Chondrocyte (in vitro differentiated cells): ENCODE measurements around the gene CDRT15. TPM values are rescaled to one million over a fixed set of nuclear protein-coding genes. Genes with fewer than 3 reads are reported as not detected.

Experiments
- DNase-seq: peaks from one replicate; pipeline ENCODE4 v3.0.0; 2021; ENCODE audit warnings: mixed read lengths, low spot score
- H3K27ac Mint-ChIP-seq: one replicate; pipeline ENCODE4 v1.8.0; 2021; ENCODE audit warnings: mild to moderate bottlenecking, moderate library complexity, mixed read lengths; ENCODE audit not compliant: unreplicated experiment
- H3K27me3 Mint-ChIP-seq: 2 replicates; pipeline ENCODE4 v1.8.0; 2021; ENCODE audit warnings: low read depth, mixed read lengths
- H3K36me3 Mint-ChIP-seq: 2 replicates; pipeline ENCODE4 v1.8.0; 2021; ENCODE audit warnings: low read depth, mixed read lengths
- H3K4me1 Mint-ChIP-seq: 2 replicates; pipeline ENCODE4 v1.8.0; 2021; ENCODE audit warnings: low read depth, mild to moderate bottlenecking, mixed read lengths
- H3K4me3 Mint-ChIP-seq: one replicate; pipeline ENCODE4 v1.8.0; 2021; ENCODE audit warnings: mild to moderate bottlenecking, moderate library complexity, mixed read lengths; ENCODE audit not compliant: unreplicated experiment
- H3K9me3 Mint-ChIP-seq: 2 replicates; pipeline ENCODE4 v1.8.0; 2021; ENCODE audit warnings: low read depth, mixed read lengths
- total RNA-seq: library from RNA; stranded (reverse); gene quantifications from 3 replicates; pipeline ENCODE4 v1.2.1, GENCODE V29; 2021
- TF ChIP-seq, protein P1 (sequence below): fragments of 200-600 bp; sonication (generic); IDR thresholded peaks from 2 replicates; pipeline ENCODE4 v1.5.0; 2021; ENCODE audit warnings: antibody characterized with exemption, mild to moderate bottlenecking, moderate library complexity

CDRT15 gene
- total RNA-seq, 1 donor from 2014 or later = not detected

DNA sequence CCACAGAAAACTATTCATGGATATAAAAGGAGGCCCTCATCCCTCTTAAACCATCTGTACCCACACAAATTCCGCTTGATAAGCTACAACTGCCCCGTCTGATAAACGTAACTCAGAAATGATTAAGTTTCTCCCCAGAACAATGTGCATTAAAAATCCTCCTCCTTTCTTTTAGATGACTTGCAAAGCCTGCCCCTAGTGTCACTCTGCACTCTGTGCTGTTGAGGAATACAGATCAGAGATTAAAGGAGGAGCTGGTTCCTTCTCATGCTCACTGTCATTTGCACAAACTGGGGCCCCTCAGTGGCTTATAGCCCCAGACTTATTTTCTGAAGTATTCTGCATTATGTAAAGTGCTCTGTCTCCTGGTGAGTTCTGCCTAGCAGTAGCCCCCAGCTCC is 33.3 kb downstream of the CDRT15 start:
- Mint-ChIP-seq H3K27me3 (no peaks in the 10 kb centered on the region), H3K4me3 (no peak overlapping the region), H3K27ac (no peak overlapping the region), H3K4me1 (peaks cover 6% of the 10 kb centered on the region), H3K9me3 (no peaks in the 10 kb centered on the region), H3K36me3 (peaks cover 10% of the 10 kb centered on the region)
- TF ChIP-seq, protein P1, sequence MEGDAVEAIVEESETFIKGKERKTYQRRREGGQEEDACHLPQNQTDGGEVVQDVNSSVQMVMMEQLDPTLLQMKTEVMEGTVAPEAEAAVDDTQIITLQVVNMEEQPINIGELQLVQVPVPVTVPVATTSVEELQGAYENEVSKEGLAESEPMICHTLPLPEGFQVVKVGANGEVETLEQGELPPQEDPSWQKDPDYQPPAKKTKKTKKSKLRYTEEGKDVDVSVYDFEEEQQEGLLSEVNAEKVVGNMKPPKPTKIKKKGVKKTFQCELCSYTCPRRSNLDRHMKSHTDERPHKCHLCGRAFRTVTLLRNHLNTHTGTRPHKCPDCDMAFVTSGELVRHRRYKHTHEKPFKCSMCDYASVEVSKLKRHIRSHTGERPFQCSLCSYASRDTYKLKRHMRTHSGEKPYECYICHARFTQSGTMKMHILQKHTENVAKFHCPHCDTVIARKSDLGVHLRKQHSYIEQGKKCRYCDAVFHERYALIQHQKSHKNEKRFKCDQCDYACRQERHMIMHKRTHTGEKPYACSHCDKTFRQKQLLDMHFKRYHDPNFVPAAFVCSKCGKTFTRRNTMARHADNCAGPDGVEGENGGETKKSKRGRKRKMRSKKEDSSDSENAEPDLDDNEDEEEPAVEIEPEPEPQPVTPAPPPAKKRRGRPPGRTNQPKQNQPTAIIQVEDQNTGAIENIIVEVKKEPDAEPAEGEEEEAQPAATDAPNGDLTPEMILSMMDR = peak; percentile 62
- no peak for DNase-seq

DNA sequence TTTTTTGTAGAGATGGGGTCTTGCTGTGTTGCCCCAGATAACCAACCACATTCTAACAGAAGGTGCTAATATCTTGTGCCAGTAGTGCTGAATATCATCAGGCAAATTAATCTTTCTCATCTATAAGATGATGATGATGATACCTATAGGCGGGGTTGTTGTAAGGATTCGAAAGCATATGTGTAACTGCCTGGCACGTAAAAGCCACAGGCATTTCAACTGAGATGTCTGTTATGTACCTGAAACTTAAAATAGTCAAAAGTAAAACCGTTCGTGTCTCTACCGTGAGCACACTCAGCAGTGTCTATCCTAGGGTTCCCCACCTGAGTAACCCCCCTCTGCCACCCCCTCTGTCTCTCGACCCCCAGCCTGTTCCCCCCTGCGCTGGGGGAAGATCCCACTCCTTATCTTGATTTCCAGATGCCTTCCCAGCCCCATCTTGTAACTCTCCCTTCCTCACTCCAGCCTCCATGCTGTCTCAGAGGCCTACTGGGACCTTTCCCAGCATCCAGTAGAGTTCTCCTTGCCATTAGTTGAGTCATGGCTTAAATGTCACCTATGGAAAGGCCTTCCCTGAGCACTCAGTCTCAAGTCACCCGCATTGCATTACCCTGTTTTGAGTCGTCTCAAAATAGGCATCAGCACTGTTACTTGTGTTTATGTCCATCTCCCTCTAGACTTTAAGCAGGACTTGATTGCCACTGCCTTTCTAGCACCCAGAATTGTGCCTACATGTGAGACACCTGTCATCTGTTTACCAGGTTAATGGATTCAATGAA is 34.1 kb downstream of the CDRT15 start:
- no peak for DNase-seq
- TF ChIP-seq, protein P1 = no peak
- no peak overlapping the region for H3K27ac Mint-ChIP-seq
- H3K36me3 Mint-ChIP-seq = peaks cover 10% of the 10 kb centered on the region
- no peaks in the 10 kb centered on the region for H3K9me3 Mint-ChIP-seq
- no peaks in the 10 kb centered on the region for H3K27me3 Mint-ChIP-seq
- H3K4me1 Mint-ChIP-seq = peaks cover 6% of the 10 kb centered on the region
- no peak overlapping the region for H3K4me3 Mint-ChIP-seq

DNA sequence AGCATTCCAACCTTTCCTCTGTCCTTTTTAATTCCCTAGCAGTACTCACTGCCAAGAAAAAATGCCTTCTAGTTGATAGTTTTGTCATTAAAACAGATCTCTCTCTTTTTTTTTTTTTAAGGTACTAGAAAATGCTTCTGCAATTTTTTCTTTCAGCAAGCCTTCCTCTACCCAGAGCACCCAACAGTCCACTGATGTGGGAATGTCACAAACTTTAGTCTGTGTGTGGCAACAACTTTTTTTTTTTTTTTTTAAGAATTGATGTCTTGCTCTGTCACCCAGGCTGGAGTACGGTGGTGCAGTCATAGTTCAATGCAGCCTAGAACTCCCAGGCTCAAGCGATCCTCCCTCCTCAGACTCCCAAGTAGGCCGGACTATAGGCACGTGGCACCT is 34.7 kb downstream of the CDRT15 start:
- TF ChIP-seq, protein P1 = no peak
- H3K27me3 Mint-ChIP-seq = no peaks in the 10 kb centered on the region
- H3K4me3 Mint-ChIP-seq = no peak overlapping the region
- no peaks in the 10 kb centered on the region for H3K9me3 Mint-ChIP-seq
- DNase-seq = no peak
- H3K27ac Mint-ChIP-seq = no peak overlapping the region
- H3K4me1 Mint-ChIP-seq = peaks cover 6% of the 10 kb centered on the region
- peaks cover 8% of the 10 kb centered on the region for H3K36me3 Mint-ChIP-seq

DNA sequence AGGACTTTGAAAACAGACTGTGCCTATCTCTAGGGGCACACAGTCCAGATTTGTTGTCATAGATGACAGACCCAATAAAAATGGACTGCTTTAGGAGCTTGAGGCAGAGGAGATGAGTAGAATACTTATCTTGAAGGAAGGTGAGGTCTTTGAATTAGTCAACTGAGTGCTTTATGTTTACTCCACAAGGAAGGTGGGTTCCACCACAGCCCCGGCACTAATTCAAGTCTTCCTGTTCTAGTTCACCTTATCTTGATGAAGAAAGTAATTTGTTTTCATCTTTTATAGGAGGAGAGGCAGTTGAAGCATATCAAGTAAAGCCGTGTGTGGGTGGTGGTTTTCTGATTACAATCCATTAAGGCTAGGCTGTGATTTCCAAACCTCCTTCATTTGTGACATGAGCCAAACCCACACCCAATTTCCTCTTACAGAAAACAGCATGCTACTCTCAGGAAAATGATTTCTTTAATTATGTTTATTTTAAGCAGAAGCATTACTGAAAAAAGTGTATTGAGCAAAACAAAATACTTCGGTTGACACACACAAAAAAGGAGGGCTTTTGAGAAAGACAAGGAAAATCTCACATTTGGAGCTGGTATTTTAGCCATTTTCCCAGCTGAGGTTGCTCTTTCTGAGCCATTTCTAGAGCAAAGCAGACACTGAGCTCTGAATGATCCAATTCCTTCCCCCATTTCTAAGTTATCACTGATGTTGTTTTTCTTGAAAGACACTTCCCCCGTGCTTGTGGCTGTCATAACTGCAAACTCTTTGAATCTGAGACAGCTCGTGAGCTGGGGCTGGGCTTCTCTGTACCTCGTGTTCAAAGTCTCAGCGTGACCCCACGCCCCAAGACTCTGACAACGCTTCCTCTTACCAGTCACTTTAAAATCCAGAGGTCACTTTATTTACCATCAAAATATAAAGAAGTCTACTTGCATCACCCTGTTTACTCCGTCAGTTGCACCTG is 35.4 kb downstream of the CDRT15 start:
- TF ChIP-seq, protein P1 = no peak
- Mint-ChIP-seq H3K36me3 (peaks cover 9% of the 10 kb centered on the region), H3K4me1 (peaks cover 6% of the 10 kb centered on the region), H3K4me3 (no peak overlapping the region), H3K9me3 (no peaks in the 10 kb centered on the region), H3K27ac (no peak overlapping the region), H3K27me3 (no peaks in the 10 kb centered on the region)
- no peak for DNase-seq

DNA sequence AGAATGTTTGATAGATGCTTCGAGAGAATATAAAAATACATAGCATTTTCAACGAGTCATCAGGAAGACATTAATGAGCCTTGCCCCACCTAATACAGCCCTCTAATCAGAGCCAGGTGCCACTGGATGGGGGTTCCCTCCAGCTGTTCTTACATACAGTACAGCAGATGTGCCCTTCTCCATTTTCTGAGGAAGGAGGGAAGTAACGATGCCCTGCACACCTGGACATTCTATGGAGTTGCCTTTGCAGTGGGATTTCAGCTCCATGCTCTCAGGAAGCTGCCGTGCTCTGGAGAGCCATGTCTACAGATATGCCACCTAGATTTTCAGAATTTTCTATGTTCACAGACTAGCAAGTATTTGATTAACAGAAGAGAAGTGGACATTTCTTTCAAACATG is 36.3 kb downstream of the CDRT15 start:
- peaks cover 9% of the 10 kb centered on the region for H3K36me3 Mint-ChIP-seq
- H3K4me1 Mint-ChIP-seq = peaks cover 2% of the 10 kb centered on the region
- no peaks in the 10 kb centered on the region for H3K27me3 Mint-ChIP-seq
- no peak overlapping the region for H3K27ac Mint-ChIP-seq
- TF ChIP-seq, protein P1 = no peak
- H3K9me3 Mint-ChIP-seq = no peaks in the 10 kb centered on the region
- DNase-seq = no peak
- no peak overlapping the region for H3K4me3 Mint-ChIP-seq
